ENCODE measurements around the gene OSBP2. TPM values are rescaled to one million over a fixed set of nuclear protein-coding genes. Genes with fewer than 3 reads are reported as not detected.

Gene OSBP2
- total RNA-seq, 1 experiment from 2014 or later = 10.2 TPM

DNA sequence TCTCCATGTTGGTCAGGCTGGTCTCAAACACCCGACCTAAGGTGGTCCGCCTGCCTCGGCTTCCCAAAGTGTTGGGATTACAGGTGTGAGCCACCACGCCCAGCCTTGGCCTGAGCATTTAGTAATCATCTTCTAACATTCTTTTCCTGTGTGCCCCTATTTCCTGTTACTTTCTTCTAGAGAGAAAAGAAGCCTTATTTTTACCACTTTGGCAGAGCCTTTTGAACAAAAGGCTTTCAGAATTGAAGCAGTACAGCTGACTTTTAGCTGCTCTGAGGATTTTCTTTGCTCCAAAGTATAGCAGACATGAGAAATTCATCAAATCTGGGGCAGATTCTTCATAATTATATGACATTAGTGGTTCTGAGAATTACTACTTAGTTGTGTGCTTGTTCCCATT, 260.5 kb downstream of the OSBP2 start:
- H3K9me3 ChIP-seq (ENCODE audit: low read length) = no peaks in the 10 kb centered on the region
- H3K27me3 ChIP-seq (ENCODE audit: low read length) = no peaks in the 10 kb centered on the region
- H2AFZ ChIP-seq (ENCODE audit: low read length) = no peak overlapping the region
- DNase-seq (no peak), ATAC-seq (no peak)
- no peaks in the 10 kb centered on the region for H3F3A ChIP-seq (ENCODE audit: low read length, unreplicated experiment)
- H3K27ac ChIP-seq (ENCODE audit: low read length) = no peak overlapping the region
- BruUV-seq (replicated peaks) = no TSS peak
- H3K4me2 ChIP-seq (ENCODE audit: low read length) = no peak overlapping the region
- no peaks in the 10 kb centered on the region for H3K79me2 ChIP-seq (ENCODE audit: low read length)
- TF ChIP-seq EZH2phosphoT487 (IDR thresholded peaks at IDR 0.05; ENCODE audit: borderline replicate concordance, low read length) (no peak), EZH2 (IDR thresholded peaks at IDR 0.05; ENCODE audit: low read length, unreplicated experiment) (no peak)
- TF ChIP-seq, protein P1, sequence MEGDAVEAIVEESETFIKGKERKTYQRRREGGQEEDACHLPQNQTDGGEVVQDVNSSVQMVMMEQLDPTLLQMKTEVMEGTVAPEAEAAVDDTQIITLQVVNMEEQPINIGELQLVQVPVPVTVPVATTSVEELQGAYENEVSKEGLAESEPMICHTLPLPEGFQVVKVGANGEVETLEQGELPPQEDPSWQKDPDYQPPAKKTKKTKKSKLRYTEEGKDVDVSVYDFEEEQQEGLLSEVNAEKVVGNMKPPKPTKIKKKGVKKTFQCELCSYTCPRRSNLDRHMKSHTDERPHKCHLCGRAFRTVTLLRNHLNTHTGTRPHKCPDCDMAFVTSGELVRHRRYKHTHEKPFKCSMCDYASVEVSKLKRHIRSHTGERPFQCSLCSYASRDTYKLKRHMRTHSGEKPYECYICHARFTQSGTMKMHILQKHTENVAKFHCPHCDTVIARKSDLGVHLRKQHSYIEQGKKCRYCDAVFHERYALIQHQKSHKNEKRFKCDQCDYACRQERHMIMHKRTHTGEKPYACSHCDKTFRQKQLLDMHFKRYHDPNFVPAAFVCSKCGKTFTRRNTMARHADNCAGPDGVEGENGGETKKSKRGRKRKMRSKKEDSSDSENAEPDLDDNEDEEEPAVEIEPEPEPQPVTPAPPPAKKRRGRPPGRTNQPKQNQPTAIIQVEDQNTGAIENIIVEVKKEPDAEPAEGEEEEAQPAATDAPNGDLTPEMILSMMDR (conservative IDR thresholded peaks at IDR 0.05; ENCODE audit: low read depth, low read length) = no peak
- no peaks in the 10 kb centered on the region for H4K20me1 ChIP-seq (ENCODE audit: low read length)
- peaks cover 7% of the 10 kb centered on the region; the same call in 1 of the 2 replicates for H3K36me3 ChIP-seq (ENCODE audit: low read depth, low read length)
- no peaks in the 10 kb centered on the region for H3K4me1 ChIP-seq (ENCODE audit: insufficient read depth, low read length)
- CTCF ChIA-PET = no interaction called here
- POLR2A ChIA-PET (ENCODE audit: unreplicated experiment) = no interaction called here
- H3K9ac ChIP-seq (ENCODE audit: low read length) = no peak overlapping the region
- no peaks in the 10 kb centered on the region for H3K9me2 ChIP-seq (replicated peaks; ENCODE audit: low read length)
- intact Hi-C loops (cut with micrococcal nuclease) = no loop called here
- H3K4me3 ChIP-seq (ENCODE audit: low read length) = no peak overlapping the region

Small RNAs within 50 kb of the gene (microRNA-seq; reads per million reads assigned to microRNA genes)
- 53.4 reads per million, percentile 58 among the genes with 10 or more reads in this experiment for gene MIR3200 (ENCODE audit: unreplicated experiment)

Other genes starting within 250 kb of the OSBP2 start
- not detected in 2 replicates for gene SEC14L3, start 222.9 kb upstream of the OSBP2 start, total RNA-seq (2014; rRNA removed)
- gene SEC14L4, start 189.2 kb upstream of the OSBP2 start, total RNA-seq (2014; rRNA removed) = 2.9 and 3.9 TPM in 2 replicates
- not detected in 2 replicates for gene SEC14L6, start 148.1 kb upstream of the OSBP2 start, total RNA-seq (2014; rRNA removed)
- gene GAL3ST1, start 120.2 kb upstream of the OSBP2 start, total RNA-seq (2014; rRNA removed) = not detected in 2 replicates
- gene PES1, start 103.0 kb upstream of the OSBP2 start, total RNA-seq (2014; rRNA removed) = 105 and 154 TPM in 2 replicates
- gene TCN2, start 87.7 kb upstream of the OSBP2 start, total RNA-seq (2014; rRNA removed) = 1.7 and 4.2 TPM in 2 replicates
- gene SLC35E4, start 59.1 kb upstream of the OSBP2 start, total RNA-seq (2014; rRNA removed) = 16.8 and 18.1 TPM in 2 replicates
- 7.7 and 11.5 TPM in 2 replicates for gene DUSP18, start 27.0 kb upstream of the OSBP2 start, total RNA-seq (2014; rRNA removed)

Data from PC-3 (cell line).